Osteoblast (primary cell): Measurements from ENCODE around the gene GALNT16. TPM values are rescaled to one million over a fixed set of nuclear protein-coding genes. Genes with fewer than 3 reads are reported as not detected.

Experiments
- DNase-seq: peaks from one replicate; pipeline ENCODE4 v3.0.0; 2011; ENCODE audit warnings: low spot score, mixed read lengths; ENCODE audit not compliant: insufficient read length; ENCODE audit errors: missing footprints
- H2AFZ ChIP-seq: 2 replicates; pipeline ENCODE4 v1.6.0; 2011; ENCODE audit warnings: mild to moderate bottlenecking, low read length
- H3K27ac ChIP-seq: 2 replicates; pipeline ENCODE4 v1.5.1; 2011; ENCODE audit warnings: mild to moderate bottlenecking, low read depth, low read length, moderate library complexity
- H3K27me3 ChIP-seq: 2 replicates; pipeline ENCODE4 v1.6.0; 2012; ENCODE audit warnings: mild to moderate bottlenecking, control low read depth, inconsistent platforms, low read length, moderate library complexity; ENCODE audit not compliant: insufficient read depth
- H3K36me3 ChIP-seq: 2 replicates; pipeline ENCODE4 v1.5.1; 2011; ENCODE audit warnings: mild to moderate bottlenecking, low read length, control low read depth, moderate library complexity; ENCODE audit not compliant: insufficient read depth
- H3K4me1 ChIP-seq: 2 replicates; pipeline ENCODE4 v1.5.1; 2011; ENCODE audit warnings: mild to moderate bottlenecking, low read length, control low read depth, moderate library complexity; ENCODE audit not compliant: insufficient read depth
- H3K4me2 ChIP-seq: 2 replicates; pipeline ENCODE4 v1.6.0; 2011; ENCODE audit warnings: mild to moderate bottlenecking, low read length; ENCODE audit not compliant: insufficient read depth
- H3K4me3 ChIP-seq: fragments of 200-600 bp; sonication (generic); 3 replicates; pipeline ENCODE4 v1.5.1; 2012; ENCODE audit warnings: mild to moderate bottlenecking, low read length, inconsistent platforms; ENCODE audit not compliant: insufficient read depth
- H3K79me2 ChIP-seq: 2 replicates; pipeline ENCODE4 v1.6.0; 2012; ENCODE audit warnings: mild to moderate bottlenecking, low read length, control low read depth, inconsistent platforms; ENCODE audit not compliant: insufficient read depth
- H3K9me3 ChIP-seq: 2 replicates; pipeline ENCODE4 v1.5.1; 2011; ENCODE audit warnings: low read depth, low read length, control low read depth
- H4K20me1 ChIP-seq: 2 replicates; pipeline ENCODE4 v1.6.0; 2012; ENCODE audit warnings: mild to moderate bottlenecking, low read length, control low read depth; ENCODE audit not compliant: insufficient read depth
- CTCF ChIP-seq: IDR thresholded peaks from 2 replicates; pipeline ENCODE4 v1.5.1; 2011; ENCODE audit warnings: mild to moderate bottlenecking, low read depth, low read length, moderate library complexity; ENCODE audit errors: extremely low read depth
- total RNA-seq: library from RNA; depleted of rRNA; stranded (reverse); fragments of >200 nt; gene quantifications from 2 replicates; pipeline ENCODE4 v1.2.3, GENCODE V29; 2012

Gene GALNT16
- total RNA-seq, 1 donor, result 4.0 TPM

GRCh38 chr14:69282448-69282847, 22.5 kb downstream of the GALNT16 start:
- H3K4me2 ChIP-seq, result no peak overlapping the region
- H3K79me2 ChIP-seq, result no peaks in the 10 kb centered on the region
- no peaks in the 10 kb centered on the region for H3K27me3 ChIP-seq
- H3K9me3 ChIP-seq, result no peaks in the 10 kb centered on the region
- TF ChIP-seq CTCF, result no peak
- no peaks in the 10 kb centered on the region for H3K4me1 ChIP-seq
- no peak overlapping the region for H3K4me3 ChIP-seq
- H4K20me1 ChIP-seq, result no peaks in the 10 kb centered on the region
- peak; percentile 35 for DNase-seq
- H3K27ac ChIP-seq, result no peak overlapping the region
- H3K36me3 ChIP-seq, result no peaks in the 10 kb centered on the region
- H2AFZ ChIP-seq, result no peak overlapping the region

DNA sequence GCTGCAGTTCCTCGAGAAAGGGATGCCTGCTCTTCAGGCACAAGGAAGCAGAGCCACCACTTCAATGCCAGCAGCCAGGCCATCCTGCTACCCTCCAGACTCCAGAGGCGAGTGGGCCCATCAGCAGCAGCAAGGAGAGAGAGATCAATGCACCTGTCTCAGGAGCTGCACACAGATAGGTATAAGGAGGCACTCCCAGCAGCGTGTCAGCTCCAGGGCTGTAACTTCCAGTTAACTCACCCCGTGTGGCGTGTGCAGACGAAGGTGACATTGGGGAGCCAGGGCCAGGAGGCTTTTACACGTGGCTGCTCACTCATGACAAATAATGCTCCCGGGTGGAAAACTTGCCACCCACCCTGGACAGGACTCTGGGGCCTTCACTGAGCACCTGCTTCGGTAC, 24.2 kb downstream of the GALNT16 start:
- Histone ChIP-seq H3K4me1 (no peaks in the 10 kb centered on the region), H3K27me3 (no peaks in the 10 kb centered on the region), H2AFZ (no peak overlapping the region), H3K4me3 (no peak overlapping the region), H3K36me3 (no peaks in the 10 kb centered on the region), H3K4me2 (no peak overlapping the region), H3K27ac (no peak overlapping the region), H3K79me2 (no peaks in the 10 kb centered on the region), H3K9me3 (no peaks in the 10 kb centered on the region), H4K20me1 (no peaks in the 10 kb centered on the region)
- DNase-seq, result no peak
- no peak for TF ChIP-seq CTCF

DNA sequence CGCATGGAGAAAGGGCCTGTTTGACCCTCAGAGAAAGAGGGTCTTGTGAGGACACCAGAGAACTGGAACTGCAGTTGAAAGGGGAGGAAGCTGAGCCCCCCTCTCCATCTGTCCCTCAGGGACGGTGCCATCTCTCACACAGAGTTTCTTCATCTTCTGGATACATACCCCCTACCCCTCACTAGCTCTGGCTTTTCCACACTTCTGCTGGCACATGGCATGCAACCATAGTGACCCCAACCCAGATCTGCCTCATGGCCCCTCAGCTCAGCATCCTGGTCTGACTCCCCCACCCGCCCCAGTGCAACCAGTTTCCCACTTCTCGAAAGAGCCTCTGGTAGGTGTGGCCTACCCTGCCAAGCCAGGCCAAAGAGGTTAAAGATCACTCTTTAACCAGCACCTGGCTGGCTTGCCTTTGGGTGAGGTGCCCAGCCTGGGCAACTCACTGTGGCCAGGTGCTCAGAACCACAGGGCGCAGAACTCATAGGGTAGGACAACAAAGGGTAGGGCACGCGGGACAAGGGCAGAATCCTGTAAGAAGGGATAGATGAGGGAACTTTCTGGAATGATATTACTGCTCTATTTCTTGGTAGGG, 25.8 kb downstream of the GALNT16 start:
- no peak overlapping the region for H3K4me3 ChIP-seq
- no peak overlapping the region for H2AFZ ChIP-seq
- H4K20me1 ChIP-seq, result no peaks in the 10 kb centered on the region
- DNase-seq, result no peak
- no peaks in the 10 kb centered on the region for H3K79me2 ChIP-seq
- H3K4me1 ChIP-seq, result no peaks in the 10 kb centered on the region
- H3K27ac ChIP-seq, result no peak overlapping the region
- no peaks in the 10 kb centered on the region for H3K9me3 ChIP-seq
- no peaks in the 10 kb centered on the region for H3K27me3 ChIP-seq
- TF ChIP-seq CTCF, result no peak
- H3K4me2 ChIP-seq, result no peak overlapping the region
- H3K36me3 ChIP-seq, result no peaks in the 10 kb centered on the region

DNA sequence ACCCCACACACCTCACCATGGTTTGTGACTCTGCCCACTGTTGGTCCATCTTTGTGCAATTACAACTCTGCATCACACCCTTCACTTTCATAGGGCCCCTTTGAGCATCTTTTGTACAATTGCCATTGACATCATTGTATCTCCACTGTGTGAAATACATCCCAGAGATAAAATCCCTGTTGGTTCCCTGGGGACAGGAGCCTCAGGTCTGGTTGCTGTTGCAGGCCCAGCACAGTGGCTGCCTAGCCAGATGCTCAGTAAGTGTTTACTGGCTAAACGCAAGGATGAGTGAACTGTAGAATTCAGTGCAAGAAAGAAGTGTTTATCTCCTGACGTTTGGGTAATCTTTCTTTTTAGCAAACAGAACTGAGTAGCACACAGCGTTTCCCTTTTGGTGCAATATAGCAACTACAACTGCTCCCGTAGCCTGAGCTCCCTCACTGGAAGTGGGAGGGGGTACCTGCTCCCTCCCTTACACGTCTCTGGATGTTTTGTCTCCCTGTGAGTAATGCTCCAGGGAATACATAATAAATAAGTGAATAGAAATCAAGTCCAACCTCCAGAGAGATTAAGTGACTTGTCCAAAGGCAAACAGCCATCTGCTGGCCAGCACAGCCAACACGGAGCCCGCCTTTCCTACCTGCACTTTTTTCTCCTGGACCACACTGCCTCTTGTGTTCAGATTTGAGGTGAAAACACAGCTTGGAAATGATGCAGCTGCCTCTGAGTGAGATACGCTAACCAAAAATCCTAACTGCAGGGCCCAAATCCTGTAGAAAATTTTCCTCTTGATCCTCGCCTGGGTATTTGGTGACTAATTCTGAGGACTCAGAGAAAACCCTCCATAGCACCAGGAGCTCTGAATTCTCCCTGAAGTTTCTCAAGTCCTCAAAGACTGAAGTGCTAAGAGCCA, 27.4 kb downstream of the GALNT16 start:
- no peaks in the 10 kb centered on the region for H3K27me3 ChIP-seq
- H3K4me2 ChIP-seq, result no peak overlapping the region
- H2AFZ ChIP-seq, result no peak overlapping the region
- peak; percentile 71 for DNase-seq
- no peak overlapping the region for H3K27ac ChIP-seq
- H3K4me1 ChIP-seq, result no peaks in the 10 kb centered on the region
- H4K20me1 ChIP-seq, result no peaks in the 10 kb centered on the region
- no peak overlapping the region for H3K4me3 ChIP-seq
- no peak for TF ChIP-seq CTCF
- no peaks in the 10 kb centered on the region for H3K9me3 ChIP-seq
- no peaks in the 10 kb centered on the region for H3K79me2 ChIP-seq
- no peaks in the 10 kb centered on the region for H3K36me3 ChIP-seq
